GM04503 (cell line): ENCODE results near the gene MYT1.
"Not testable (repeated sequence)": the region's sequence is repeated elsewhere in the genome, so short reads cannot be mapped to it uniquely, and the experiment has no call there.

Experiments
- DNase-seq: peaks from one replicate; pipeline ENCODE4 v3.0.0-alpha.2; 2012; ENCODE audit warnings: low read depth

The MYT1 gene

GRCh38 chr20:64276817-64277216, 112.6 kb downstream of the MYT1 start:
- DNase-seq = no peak

- DNase-seq = no peak
Observed at GRCh38 chr20:64277571-64278316, 113.5 kb downstream of the MYT1 start.

- DNase-seq = no peak
Observed at GRCh38 chr20:64278317-64278681, 114.0 kb downstream of the MYT1 start.

- DNase-seq = no peak
Observed at GRCh38 chr20:64279826-64280459, 115.7 kb downstream of the MYT1 start.

GRCh38 chr20:64280460-64280843, 116.2 kb downstream of the MYT1 start:
- no peak for DNase-seq

GRCh38 chr20:64283646-64284045, 119.4 kb downstream of the MYT1 start:
- DNase-seq = no peak

GRCh38 chr20:64285579-64286446, 121.6 kb downstream of the MYT1 start:
- not testable (repeated sequence) for DNase-seq

- not testable (repeated sequence) for DNase-seq
Observed at GRCh38 chr20:64286447-64287263, 122.4 kb downstream of the MYT1 start.

- DNase-seq = not testable (repeated sequence)
Observed at GRCh38 chr20:64287264-64287590, 123.0 kb downstream of the MYT1 start.
